Lower leg skin (tissue), 4 donors: ENCODE measurements around the gene SPG11. TPM values are rescaled to one million over a fixed set of nuclear protein-coding genes. Genes with fewer than 3 reads are reported as not detected.

Source experiments
- DNase-seq, 2 donors: peaks; one replicate each; pipeline ENCODE4 v3.0.0-alpha.2; 2019; ENCODE audit warnings: low spot score in 2 of 2
- H3K4me3 ChIP-seq: fragments of 200-600 bp; sonication (generic); 2 replicates; pipeline ENCODE4 v1.5.1; 2017; ENCODE audit warnings: mild to moderate bottlenecking, low read depth; ENCODE audit not compliant: poor library complexity, severe bottlenecking
- POLR2A ChIP-seq, 2 donors: fragments of 450-650 bp; IDR thresholded peaks; one replicate each; pipeline ENCODE4 v1.6.1; 2016 to 2017; ENCODE audit warnings: antibody characterized with exemption in 2 of 2, mild to moderate bottlenecking in 1 of 2, moderate library complexity in 1 of 2
- WGBS, 2 donors: methylation state at CpG; one replicate each; pipeline ENCODE4 v1.1.5; 2018; 5-methylcytosine and 5-hydroxymethylcytosine counted together
- intact Hi-C: fragments of 100-400 bp; cut with DNase I; formaldehyde crosslinking; loops from one replicate; pipeline ENCODE4 v1.15.0; 2023; ENCODE audit warnings: low total_unique reads
- total RNA-seq, 4 donors: library from RNA; depleted of rRNA; stranded (reverse); fragments of >200 nt; gene quantifications; one replicate each; pipeline ENCODE4 v1.1.0, GENCODE V29; 2016
- TF ChIP-seq, protein P1 (sequence below), 3 donors: fragments of 450-650 bp; IDR thresholded peaks; one replicate each; pipeline ENCODE4 v1.5.1; 2016; ENCODE audit warnings: antibody characterized with exemption in 3 of 3, mild to moderate bottlenecking in 3 of 3, moderate library complexity in 2 of 3

Gene SPG11, protein sequence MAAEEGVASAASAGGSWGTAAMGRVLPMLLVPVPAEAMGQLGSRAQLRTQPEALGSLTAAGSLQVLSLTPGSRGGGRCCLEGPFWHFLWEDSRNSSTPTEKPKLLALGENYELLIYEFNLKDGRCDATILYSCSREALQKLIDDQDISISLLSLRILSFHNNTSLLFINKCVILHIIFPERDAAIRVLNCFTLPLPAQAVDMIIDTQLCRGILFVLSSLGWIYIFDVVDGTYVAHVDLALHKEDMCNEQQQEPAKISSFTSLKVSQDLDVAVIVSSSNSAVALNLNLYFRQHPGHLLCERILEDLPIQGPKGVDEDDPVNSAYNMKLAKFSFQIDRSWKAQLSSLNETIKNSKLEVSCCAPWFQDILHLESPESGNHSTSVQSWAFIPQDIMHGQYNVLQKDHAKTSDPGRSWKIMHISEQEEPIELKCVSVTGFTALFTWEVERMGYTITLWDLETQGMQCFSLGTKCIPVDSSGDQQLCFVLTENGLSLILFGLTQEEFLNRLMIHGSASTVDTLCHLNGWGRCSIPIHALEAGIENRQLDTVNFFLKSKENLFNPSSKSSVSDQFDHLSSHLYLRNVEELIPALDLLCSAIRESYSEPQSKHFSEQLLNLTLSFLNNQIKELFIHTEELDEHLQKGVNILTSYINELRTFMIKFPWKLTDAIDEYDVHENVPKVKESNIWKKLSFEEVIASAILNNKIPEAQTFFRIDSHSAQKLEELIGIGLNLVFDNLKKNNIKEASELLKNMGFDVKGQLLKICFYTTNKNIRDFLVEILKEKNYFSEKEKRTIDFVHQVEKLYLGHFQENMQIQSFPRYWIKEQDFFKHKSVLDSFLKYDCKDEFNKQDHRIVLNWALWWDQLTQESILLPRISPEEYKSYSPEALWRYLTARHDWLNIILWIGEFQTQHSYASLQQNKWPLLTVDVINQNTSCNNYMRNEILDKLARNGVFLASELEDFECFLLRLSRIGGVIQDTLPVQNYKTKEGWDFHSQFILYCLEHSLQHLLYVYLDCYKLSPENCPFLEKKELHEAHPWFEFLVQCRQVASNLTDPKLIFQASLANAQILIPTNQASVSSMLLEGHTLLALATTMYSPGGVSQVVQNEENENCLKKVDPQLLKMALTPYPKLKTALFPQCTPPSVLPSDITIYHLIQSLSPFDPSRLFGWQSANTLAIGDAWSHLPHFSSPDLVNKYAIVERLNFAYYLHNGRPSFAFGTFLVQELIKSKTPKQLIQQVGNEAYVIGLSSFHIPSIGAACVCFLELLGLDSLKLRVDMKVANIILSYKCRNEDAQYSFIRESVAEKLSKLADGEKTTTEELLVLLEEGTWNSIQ (N-terminal part only)
- 100 to 1,000 TPM in 1 of 4 donors, 10 to 100 TPM in 3; 78.1 to 118 (median 89.7) TPM for total RNA-seq

DNA sequence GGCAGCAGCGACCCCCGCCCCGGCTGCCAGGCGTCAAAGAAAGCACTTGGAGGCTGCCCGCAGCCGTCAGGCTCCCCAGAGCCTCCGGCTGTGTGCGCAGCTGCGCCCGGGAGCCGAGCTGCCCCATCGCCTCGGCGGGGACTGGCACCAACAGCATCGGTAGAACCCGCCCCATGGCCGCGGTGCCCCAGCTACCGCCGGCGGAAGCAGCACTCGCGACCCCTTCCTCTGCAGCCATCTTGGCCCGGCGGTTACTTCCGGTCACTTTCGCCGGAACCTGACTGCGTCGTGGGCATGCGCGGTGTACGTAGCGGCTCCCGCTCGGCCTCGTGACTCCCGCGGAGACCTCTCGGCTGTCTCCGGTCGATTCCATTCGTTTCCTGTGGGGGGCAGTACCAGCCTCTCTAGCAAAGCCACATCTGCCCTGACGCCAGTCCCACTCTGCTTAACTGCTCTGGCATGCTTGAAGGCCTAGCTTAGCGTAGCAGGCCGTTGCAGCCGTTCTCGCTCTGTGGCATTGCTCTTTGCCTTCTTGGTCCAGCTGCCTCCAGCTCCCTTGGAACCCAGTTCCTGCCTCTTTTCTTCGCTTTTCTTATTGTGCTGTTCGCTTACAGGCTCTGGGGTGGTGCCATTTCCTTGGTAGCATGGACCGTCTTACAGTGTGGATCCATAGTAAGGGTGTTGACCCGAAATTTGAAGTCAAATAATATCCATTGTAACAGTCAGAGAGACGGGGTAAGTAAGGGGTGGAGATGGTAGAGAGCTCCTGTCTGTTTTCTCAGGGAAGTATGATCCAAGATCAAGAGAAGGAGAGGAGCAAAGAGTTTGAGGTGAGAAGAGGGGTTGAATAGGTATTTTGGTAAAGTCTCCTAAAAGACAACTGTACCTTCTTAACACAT is at the start of gene SPG11:
SPG11 (minus strand) TSS at position 253 of the 899 bp plus-strand sequence; CDS start at position 238, 15 bp downstream.
- peak within 1 kb of the TSS; percentile 98 for H3K4me3 ChIP-seq
- peak; percentile 97 to 100 for DNase-seq
- 13 to 20% methylated on average over 22 to 31 of the region's 53 CpGs for WGBS, 2 donors
- TF ChIP-seq, protein P1, sequence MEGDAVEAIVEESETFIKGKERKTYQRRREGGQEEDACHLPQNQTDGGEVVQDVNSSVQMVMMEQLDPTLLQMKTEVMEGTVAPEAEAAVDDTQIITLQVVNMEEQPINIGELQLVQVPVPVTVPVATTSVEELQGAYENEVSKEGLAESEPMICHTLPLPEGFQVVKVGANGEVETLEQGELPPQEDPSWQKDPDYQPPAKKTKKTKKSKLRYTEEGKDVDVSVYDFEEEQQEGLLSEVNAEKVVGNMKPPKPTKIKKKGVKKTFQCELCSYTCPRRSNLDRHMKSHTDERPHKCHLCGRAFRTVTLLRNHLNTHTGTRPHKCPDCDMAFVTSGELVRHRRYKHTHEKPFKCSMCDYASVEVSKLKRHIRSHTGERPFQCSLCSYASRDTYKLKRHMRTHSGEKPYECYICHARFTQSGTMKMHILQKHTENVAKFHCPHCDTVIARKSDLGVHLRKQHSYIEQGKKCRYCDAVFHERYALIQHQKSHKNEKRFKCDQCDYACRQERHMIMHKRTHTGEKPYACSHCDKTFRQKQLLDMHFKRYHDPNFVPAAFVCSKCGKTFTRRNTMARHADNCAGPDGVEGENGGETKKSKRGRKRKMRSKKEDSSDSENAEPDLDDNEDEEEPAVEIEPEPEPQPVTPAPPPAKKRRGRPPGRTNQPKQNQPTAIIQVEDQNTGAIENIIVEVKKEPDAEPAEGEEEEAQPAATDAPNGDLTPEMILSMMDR (IDR thresholded peaks at IDR 0.05), result peak in 1 of 3 donors; percentile 86
- TF ChIP-seq POLR2A (IDR thresholded peaks at IDR 0.05), result peak in 1 of 2 donors; percentile 85
- intact Hi-C loops, result loop anchor here (5.0 kb wide), 1 partner anchor 86 kb away; no protein-coding TSS in a partner anchor

- TF ChIP-seq POLR2A (IDR thresholded peaks at IDR 0.05), result no peak
- TF ChIP-seq, protein P1 (IDR thresholded peaks at IDR 0.05), result no peak
- intact Hi-C loops, result no loop called here
- DNase-seq, result peak; percentile 89 to 91
- 2 to 9% methylated on average over 24 of the region's 24 CpGs for WGBS, 2 donors
- H3K4me3 ChIP-seq, result peak overlapping the region; percentile 100
Measured at GRCh38 chr15:44712346-44713005, 49.0 kb upstream of the SPG11 start.

- TF ChIP-seq, protein P1 (IDR thresholded peaks at IDR 0.05), result no peak
- no peak for TF ChIP-seq POLR2A (IDR thresholded peaks at IDR 0.05)
- peak overlapping the region; percentile 100 for H3K4me3 ChIP-seq
- whole genome bisulfite sequencing, 2 donors, result 0% methylated on average over 33 to 44 of the region's 46 CpGs
- intact Hi-C loops, result no loop called here
- DNase-seq, result peak in 1 of 2 donors; percentile 91
Measured at GRCh38 chr15:44711743-44712345, 48.4 kb upstream of the SPG11 start.

DNA sequence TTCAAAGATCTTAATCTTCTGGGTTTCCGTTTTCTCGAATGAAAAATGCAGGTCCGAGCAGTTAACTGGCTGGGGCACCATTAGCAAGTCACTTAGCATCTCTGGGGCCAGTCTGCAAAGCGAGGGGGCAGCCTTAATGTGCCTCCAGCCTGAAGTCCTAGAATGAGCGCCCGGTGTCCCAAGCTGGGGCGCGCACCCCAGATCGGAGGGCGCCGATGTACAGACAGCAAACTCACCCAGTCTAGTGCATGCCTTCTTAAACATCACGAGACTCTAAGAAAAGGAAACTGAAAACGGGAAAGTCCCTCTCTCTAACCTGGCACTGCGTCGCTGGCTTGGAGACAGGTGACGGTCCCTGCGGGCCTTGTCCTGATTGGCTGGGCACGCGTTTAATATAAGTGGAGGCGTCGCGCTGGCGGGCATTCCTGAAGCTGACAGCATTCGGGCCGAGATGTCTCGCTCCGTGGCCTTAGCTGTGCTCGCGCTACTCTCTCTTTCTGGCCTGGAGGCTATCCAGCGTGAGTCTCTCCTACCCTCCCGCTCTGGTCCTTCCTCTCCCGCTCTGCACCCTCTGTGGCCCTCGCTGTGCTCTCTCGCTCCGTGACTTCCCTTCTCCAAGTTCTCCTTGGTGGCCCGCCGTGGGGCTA is 47.8 kb upstream of the SPG11 start, which contains the start of the genes B2M and PATL2:
B2M (plus strand) TSS at position 422 of the 647 bp plus-strand sequence; CDS start at position 452, 30 bp downstream.
PATL2 (minus strand) TSS at position 228 of the 647 bp plus-strand sequence. CDS start 34,833 bp downstream, outside the sequence.
- peak within 1 kb of the TSS; percentile 100 for H3K4me3 ChIP-seq
- WGBS, 2 donors, result 0% methylated on average over 37 of the region's 37 CpGs
- intact Hi-C loops, result no loop called here
- peak in 1 of 2 donors; percentile 99 for TF ChIP-seq POLR2A (IDR thresholded peaks at IDR 0.05)
- TF ChIP-seq, protein P1 (IDR thresholded peaks at IDR 0.05), result no peak
- DNase-seq, result peak; percentile 97 to 99
